ENCODE data around the gene KDM5B. TPM values are rescaled to one million over a fixed set of nuclear protein-coding genes. Genes with fewer than 3 reads are reported as not detected.
A peak's percentile ranks its signal among the peaks of the same experiment; 100 is the strongest.

The KDM5B gene
- total and polyA plus RNA-seq, 9 of the 15 experiments (the other 6 are each of a cell fraction or from before 2014, with no cell fraction given) = 15.4 to 90.6 (median 57.1) TPM

- no peak for TF ChIP-seq ID3 (CRISPR knock-in tag; IDR thresholded peaks at IDR 0.05)
- no peak for TF ChIP-seq ID3 (tag; IDR thresholded peaks at IDR 0.05)
- TF ChIP-seq HES1 (IDR thresholded peaks at IDR 0.05; ENCODE audit: low read depth) = no peak
- TF ChIP-seq MLLT1 (IDR thresholded peaks at IDR 0.05) = no peak
- no peak for TF ChIP-seq HEY1 (CRISPR knock-in tag; IDR thresholded peaks at IDR 0.05; ENCODE audit: borderline replicate concordance)
- no peak for TF ChIP-seq ZSCAN29 (IDR thresholded peaks at IDR 0.05)
- no peak for TF ChIP-seq ZNF24 (IDR thresholded peaks at IDR 0.05)
Measured at GRCh38 chr1:202762019-202762418, 46.2 kb downstream of the KDM5B start (continued).

GRCh38 chr1:202760589-202760988, 47.6 kb downstream of the KDM5B start:
- intact Hi-C loops (cut with micrococcal nuclease) = no loop called here
- no peak for FAIRE-seq
- WGBS (ENCODE audit: insufficient coverage, low coverage, missing lambda C conversion rate) = 94% methylated on average over 1 of the region's 1 CpG

More at GRCh38 chr1:202760589-202760988, 47.6 kb downstream of the KDM5B start:
- CTCF ChIA-PET (ENCODE audit: low intra/inter-chr PET ratio) = no interaction called here
- Histone ChIP-seq H3K4me1 (replicated peaks in 1 of 2; ENCODE audit: control insufficient read depth in 2 of 2, insufficient read depth in 2 of 2, low read length in 2 of 2) (no peaks in the 10 kb centered on the region), H2AFZ (ENCODE audit: low read depth, low read length) (no peak overlapping the region), H3K9me1 (ENCODE audit: control insufficient read depth, insufficient read depth, low read length) (no peaks in the 10 kb centered on the region), H3K27ac (ENCODE audit: extremely low read depth, low read depth, low read length) (no peak overlapping the region), H3K9ac (ENCODE audit: insufficient read depth in 1 of 2, low read depth in 2 of 2, low read length in 2 of 2) (no peak overlapping the region), H3K27me3 (ENCODE audit: control insufficient read depth in 2 of 2, insufficient read depth in 2 of 2, low read length in 2 of 2) (no peaks in the 10 kb centered on the region), H3K36me3 (ENCODE audit: control insufficient read depth, insufficient read depth, low read length) (peaks cover 94% of the 10 kb centered on the region), H3K4me3 (no peak overlapping the region), H3K4me2 (ENCODE audit: insufficient read depth, low read length) (no peak overlapping the region), H3K9me3 (replicated peaks; ENCODE audit: control insufficient read depth, insufficient read depth, low read depth, low read length) (no peaks in the 10 kb centered on the region), H3K79me2 (ENCODE audit: control insufficient read depth, insufficient read depth, low read length) (no peaks in the 10 kb centered on the region), H4K20me1 (replicated peaks; ENCODE audit: control insufficient read depth, insufficient read depth, low read length) (no peaks in the 10 kb centered on the region)
- POLR2A ChIA-PET = interaction anchor here (1.9 kb wide), 1 partner anchor 8 kb away, joined by 10 read pairs; no protein-coding TSS in a partner anchor
- no TSS peak for BruUV-seq (replicated peaks)
- DNase-seq (ENCODE audit: extremely low read depth in 1 of 4, low spot score in 3 of 4) = no peak
- TF ChIP-seq CEBPB (tag; IDR thresholded peaks at IDR 0.05) = peak; percentile 86
- no peak for TF ChIP-seq CEBPG (CRISPR knock-in tag; IDR thresholded peaks at IDR 0.05)
- TF ChIP-seq CEBPG (tag; conservative IDR thresholded peaks at IDR 0.05 in 1 of 2, IDR thresholded peaks at IDR 0.05 in 1 of 2) = peak; percentile 44 to 80; a peak in 3 of 4 replicates
- no peak for TF ChIP-seq RBM22 (IDR thresholded peaks at IDR 0.05; ENCODE audit: low read depth, low read length, poor library complexity, severe bottlenecking)
- ATAC-seq = no peak
- in situ Hi-C loops (cut with MboI) = no loop called here

All from K562 (cell line).